GM06990 (cell line): Measurements from ENCODE around the gene PCDH1.

Source experiments
- DNase-seq: peaks from one replicate; pipeline ENCODE4 v3.0.0-alpha.2; 2011; ENCODE audit not compliant: insufficient read length; ENCODE audit errors: extremely low read depth
- H3K27me3 ChIP-seq: replicated peaks from 2 replicates; pipeline ENCODE4 v1.6.0; 2011; ENCODE audit warnings: low read length; ENCODE audit not compliant: control insufficient read depth, insufficient read depth
- H3K36me3 ChIP-seq: 2 replicates; pipeline ENCODE4 v1.5.1; 2011; ENCODE audit warnings: low read length; ENCODE audit not compliant: control insufficient read depth, insufficient read depth
- H3K4me3 ChIP-seq: replicated peaks from 2 replicates; pipeline ENCODE4 v1.5.1; 2011; ENCODE audit warnings: low read depth, mild to moderate bottlenecking, control low read depth, low read length
- CTCF ChIP-seq: IDR thresholded peaks from 2 replicates; pipeline ENCODE4 v1.5.1; 2011; ENCODE audit warnings: low read length, control low read depth, mild to moderate bottlenecking, inconsistent platforms; ENCODE audit not compliant: insufficient read depth, poor library complexity, severe bottlenecking

PCDH1 gene

GRCh38 chr5:141857226-141857625 lies 21.0 kb downstream of the PCDH1 start:
- H3K4me3 ChIP-seq, result no peak overlapping the region
- peaks cover 2% of the 10 kb centered on the region for H3K27me3 ChIP-seq
- TF ChIP-seq CTCF, result no peak
- no peaks in the 10 kb centered on the region for H3K36me3 ChIP-seq
- DNase-seq, result no peak

- Histone ChIP-seq H3K4me3 (no peak overlapping the region), H3K36me3 (no peaks in the 10 kb centered on the region), H3K27me3 (no peaks in the 10 kb centered on the region; the same call in 1 of the 2 replicates)
- DNase-seq, result no peak
- TF ChIP-seq CTCF, result no peak
Observed at GRCh38 chr5:141856037-141856790, 22.0 kb downstream of the PCDH1 start.

- Histone ChIP-seq H3K4me3 (no peak overlapping the region), H3K27me3 (no peaks in the 10 kb centered on the region; the same call in 1 of the 2 replicates), H3K36me3 (no peaks in the 10 kb centered on the region)
- DNase-seq, result no peak
- no peak for TF ChIP-seq CTCF
Observed at GRCh38 chr5:141855265-141856036, 22.8 kb downstream of the PCDH1 start.

GRCh38 chr5:141853895-141854626 lies 24.1 kb downstream of the PCDH1 start:
- DNase-seq, result no peak
- Histone ChIP-seq H3K27me3 (no peaks in the 10 kb centered on the region; the same call in 1 of the 2 replicates), H3K36me3 (no peaks in the 10 kb centered on the region), H3K4me3 (no peak overlapping the region)
- peak; percentile 11 for TF ChIP-seq CTCF

GRCh38 chr5:141852448-141852847 lies 25.8 kb downstream of the PCDH1 start:
- Histone ChIP-seq H3K36me3 (no peaks in the 10 kb centered on the region), H3K4me3 (no peak overlapping the region), H3K27me3 (no peaks in the 10 kb centered on the region; the same call in none of the 2 replicates)
- TF ChIP-seq CTCF, result no peak
- DNase-seq, result no peak
